ENCODE data around the gene WNT7B. TPM values are rescaled to one million over a fixed set of nuclear protein-coding genes. Genes with fewer than 3 reads are reported as not detected.

WNT7B gene
- total and polyA plus RNA-seq, 2 donors (not counting 1 experiment from before 2014, with no cell fraction given), result 0.22 to 0.67 TPM

DNA sequence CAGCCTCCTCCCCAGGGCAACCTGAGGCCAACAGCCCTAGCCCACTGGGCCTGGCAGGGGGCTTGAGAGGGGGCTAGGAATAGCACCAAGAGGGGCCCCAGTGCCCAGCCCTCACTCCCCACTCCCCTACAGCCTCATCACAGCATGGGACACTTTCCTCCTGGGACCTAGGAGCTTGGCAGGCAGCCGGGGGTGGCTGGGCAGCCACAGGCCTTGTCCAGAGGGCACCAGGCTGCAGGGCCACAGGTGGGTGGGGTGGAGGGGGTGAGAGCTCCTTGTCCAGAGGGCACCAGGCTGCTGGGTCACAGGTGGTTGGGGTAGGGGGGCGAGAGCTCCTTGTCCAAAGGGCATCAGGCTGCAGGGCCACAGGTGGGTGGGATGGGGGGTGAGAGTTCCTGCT, 61.8 kb downstream of the WNT7B start:
- POLR2A ChIA-PET, result no interaction called here
- intact Hi-C loops (cut with micrococcal nuclease), result no loop called here
- Mint-ChIP-seq H3K27me3 (peaks cover 13% of the 10 kb centered on the region), H3K4me1 (peaks cover 2% of the 10 kb centered on the region), H3K9me3 (ENCODE audit: insufficient read depth) (no peaks in the 10 kb centered on the region), H3K4me3 (no peak overlapping the region), H3K27ac (no peak overlapping the region)
- Histone ChIP-seq H4K20me1 (ENCODE audit: control insufficient read depth, insufficient read depth, low read length, poor library complexity, severe bottlenecking) (no peaks in the 10 kb centered on the region), H3K27ac (ENCODE audit: low read length in 2 of 2) (no peak overlapping the region), H3K79me2 (ENCODE audit: control insufficient read depth, insufficient read depth, low read length) (no peaks in the 10 kb centered on the region), H3K36me3 (replicated peaks in 1 of 2; ENCODE audit: control extremely low read depth in 1 of 2, control insufficient read depth in 1 of 2, extremely low read depth in 1 of 2, insufficient read depth in 2 of 2, low read length in 1 of 2) (no peaks in the 10 kb centered on the region), H3K9me3 (ENCODE audit: control extremely low read depth in 1 of 3, control insufficient read depth in 2 of 3, insufficient read depth in 1 of 3, low read length in 2 of 3) (peaks cover 0 to 14% (median 0%) of the 10 kb centered on the region in 3 donors), H3K4me1 (ENCODE audit: control insufficient read depth in 2 of 2, insufficient read depth in 2 of 2, low read length in 2 of 2) (no peaks in the 10 kb centered on the region), H3K4me2 (replicated peaks; ENCODE audit: low read depth, low read length, poor library complexity, severe bottlenecking) (no peak overlapping the region), H3K27me3 (replicated peaks in 1 of 4; ENCODE audit: control extremely low read depth in 1 of 4, control insufficient read depth in 3 of 4, insufficient read depth in 4 of 4, low read length in 3 of 4) (peaks cover 0 to 4% (median 0%) of the 10 kb centered on the region in 4 experiments), H3K9ac (ENCODE audit: low read length) (no peak overlapping the region), H3K4me3 (ENCODE audit: control extremely low read depth in 1 of 5, extremely low read depth in 1 of 5, insufficient read depth in 1 of 5, low read depth in 2 of 5, low read length in 4 of 5) (no peak overlapping the region), H2AFZ (ENCODE audit: insufficient read depth, low read depth, low read length, poor library complexity, severe bottlenecking) (no peak overlapping the region)
- CTCF ChIA-PET, result no interaction called here
- WGBS (ENCODE audit: insufficient coverage), result 83% methylated on average over 1 of the region's 2 CpGs
- DNase-seq (no peak), ATAC-seq (ENCODE audit: low read depth) (no peak)
- no peak for TF ChIP-seq EZH2 (IDR thresholded peaks at IDR 0.05; ENCODE audit: borderline replicate concordance, insufficient read depth, low read depth, low read length, poor library complexity, severe bottlenecking)
- TF ChIP-seq, protein P1, sequence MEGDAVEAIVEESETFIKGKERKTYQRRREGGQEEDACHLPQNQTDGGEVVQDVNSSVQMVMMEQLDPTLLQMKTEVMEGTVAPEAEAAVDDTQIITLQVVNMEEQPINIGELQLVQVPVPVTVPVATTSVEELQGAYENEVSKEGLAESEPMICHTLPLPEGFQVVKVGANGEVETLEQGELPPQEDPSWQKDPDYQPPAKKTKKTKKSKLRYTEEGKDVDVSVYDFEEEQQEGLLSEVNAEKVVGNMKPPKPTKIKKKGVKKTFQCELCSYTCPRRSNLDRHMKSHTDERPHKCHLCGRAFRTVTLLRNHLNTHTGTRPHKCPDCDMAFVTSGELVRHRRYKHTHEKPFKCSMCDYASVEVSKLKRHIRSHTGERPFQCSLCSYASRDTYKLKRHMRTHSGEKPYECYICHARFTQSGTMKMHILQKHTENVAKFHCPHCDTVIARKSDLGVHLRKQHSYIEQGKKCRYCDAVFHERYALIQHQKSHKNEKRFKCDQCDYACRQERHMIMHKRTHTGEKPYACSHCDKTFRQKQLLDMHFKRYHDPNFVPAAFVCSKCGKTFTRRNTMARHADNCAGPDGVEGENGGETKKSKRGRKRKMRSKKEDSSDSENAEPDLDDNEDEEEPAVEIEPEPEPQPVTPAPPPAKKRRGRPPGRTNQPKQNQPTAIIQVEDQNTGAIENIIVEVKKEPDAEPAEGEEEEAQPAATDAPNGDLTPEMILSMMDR (IDR thresholded peaks at IDR 0.05), result no peak

DNA sequence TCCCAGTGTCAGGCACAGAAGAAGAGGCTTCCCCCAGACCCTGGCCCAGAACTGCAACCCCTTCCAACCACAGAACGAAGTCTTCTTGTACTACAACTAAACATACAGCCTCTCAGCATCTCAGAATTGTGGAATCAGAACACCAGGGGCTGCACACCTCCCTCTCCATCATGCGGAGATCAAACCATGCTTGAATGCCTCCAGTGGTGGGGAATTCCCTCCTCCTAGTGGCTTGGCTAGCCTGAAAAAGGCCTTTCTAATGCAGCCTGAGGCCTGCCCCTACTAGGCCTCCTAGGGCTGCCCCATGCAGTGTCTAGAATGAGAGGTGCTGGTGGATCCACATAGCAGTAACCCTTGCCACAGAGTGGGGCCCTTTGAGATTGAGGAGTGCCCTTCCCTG, 62.7 kb downstream of the WNT7B start:
- no peaks in the 10 kb centered on the region for H3K79me2 ChIP-seq (ENCODE audit: control insufficient read depth, insufficient read depth, low read length)
- no peak overlapping the region for H3K4me2 ChIP-seq (replicated peaks; ENCODE audit: low read depth, low read length, poor library complexity, severe bottlenecking)
- intact Hi-C loops (cut with micrococcal nuclease), result no loop called here
- H2AFZ ChIP-seq (ENCODE audit: insufficient read depth, low read depth, low read length, poor library complexity, severe bottlenecking), result no peak overlapping the region
- H3K4me3 Mint-ChIP-seq, result no peak overlapping the region
- DNase-seq (no peak), ATAC-seq (ENCODE audit: low read depth) (no peak)
- no peak overlapping the region for H3K27ac ChIP-seq (ENCODE audit: low read length in 2 of 2)
- ChIA-PET POLR2A (no interaction called here), CTCF (no interaction called here)
- no peak overlapping the region for H3K4me3 ChIP-seq (ENCODE audit: control extremely low read depth in 1 of 5, extremely low read depth in 1 of 5, insufficient read depth in 1 of 5, low read depth in 2 of 5, low read length in 4 of 5)
- H3K4me1 ChIP-seq (ENCODE audit: control insufficient read depth in 2 of 2, insufficient read depth in 2 of 2, low read length in 2 of 2), result no peaks in the 10 kb centered on the region
- WGBS (ENCODE audit: insufficient coverage), result 91% methylated on average over 1 of the region's 2 CpGs
- peaks cover 0 to 4% (median 0%) of the 10 kb centered on the region in 4 experiments for H3K27me3 ChIP-seq (replicated peaks in 1 of 4; ENCODE audit: control extremely low read depth in 1 of 4, control insufficient read depth in 3 of 4, insufficient read depth in 4 of 4, low read length in 3 of 4)
- TF ChIP-seq, protein P1 (IDR thresholded peaks at IDR 0.05), result no peak
- no peak for TF ChIP-seq EZH2 (IDR thresholded peaks at IDR 0.05; ENCODE audit: borderline replicate concordance, insufficient read depth, low read depth, low read length, poor library complexity, severe bottlenecking)
- H3K9me3 Mint-ChIP-seq (ENCODE audit: insufficient read depth), result no peaks in the 10 kb centered on the region
- no peaks in the 10 kb centered on the region for H3K36me3 ChIP-seq (replicated peaks in 1 of 2; ENCODE audit: control extremely low read depth in 1 of 2, control insufficient read depth in 1 of 2, extremely low read depth in 1 of 2, insufficient read depth in 2 of 2, low read length in 1 of 2)
- peaks cover 0 to 14% (median 0%) of the 10 kb centered on the region in 3 donors for H3K9me3 ChIP-seq (ENCODE audit: control extremely low read depth in 1 of 3, control insufficient read depth in 2 of 3, insufficient read depth in 1 of 3, low read length in 2 of 3)
- peaks cover 2% of the 10 kb centered on the region for H3K4me1 Mint-ChIP-seq
- H3K27me3 Mint-ChIP-seq, result peaks cover 15% of the 10 kb centered on the region
- no peaks in the 10 kb centered on the region for H4K20me1 ChIP-seq (ENCODE audit: control insufficient read depth, insufficient read depth, low read length, poor library complexity, severe bottlenecking)
- no peak overlapping the region for H3K9ac ChIP-seq (ENCODE audit: low read length)
- no peak overlapping the region for H3K27ac Mint-ChIP-seq

All from B cell (primary cell).